GM12801 (cell line): ENCODE measurements around the gene EFCAB6.

Experiments used
- TF ChIP-seq, protein P1 (sequence below): IDR thresholded peaks from one replicate; pipeline ENCODE4 v1.5.1; 2011; ENCODE audit warnings: control low read depth; ENCODE audit not compliant: insufficient read length; ENCODE audit errors: extremely low read depth

Gene EFCAB6

DNA sequence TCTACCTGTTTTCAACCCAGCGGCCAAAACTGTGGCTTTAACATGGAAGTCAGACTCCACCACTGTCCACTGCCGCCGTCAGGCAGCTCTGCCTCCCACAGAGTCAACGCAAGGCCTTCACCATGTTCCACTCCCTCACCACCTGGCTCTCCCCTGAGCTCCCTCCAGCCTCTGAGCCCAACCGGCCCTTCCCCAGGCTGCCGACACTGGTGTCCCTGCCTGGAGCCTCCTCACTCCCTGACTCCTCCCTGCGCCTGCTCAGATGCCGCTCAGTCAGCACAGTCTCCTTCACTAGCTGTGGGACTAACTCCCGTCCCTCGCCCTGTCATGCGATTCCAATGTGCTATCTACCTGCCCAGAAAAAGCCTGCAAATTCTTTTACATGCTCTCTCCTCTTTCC, 33.9 kb upstream of the EFCAB6 start:
- TF ChIP-seq, protein P1, sequence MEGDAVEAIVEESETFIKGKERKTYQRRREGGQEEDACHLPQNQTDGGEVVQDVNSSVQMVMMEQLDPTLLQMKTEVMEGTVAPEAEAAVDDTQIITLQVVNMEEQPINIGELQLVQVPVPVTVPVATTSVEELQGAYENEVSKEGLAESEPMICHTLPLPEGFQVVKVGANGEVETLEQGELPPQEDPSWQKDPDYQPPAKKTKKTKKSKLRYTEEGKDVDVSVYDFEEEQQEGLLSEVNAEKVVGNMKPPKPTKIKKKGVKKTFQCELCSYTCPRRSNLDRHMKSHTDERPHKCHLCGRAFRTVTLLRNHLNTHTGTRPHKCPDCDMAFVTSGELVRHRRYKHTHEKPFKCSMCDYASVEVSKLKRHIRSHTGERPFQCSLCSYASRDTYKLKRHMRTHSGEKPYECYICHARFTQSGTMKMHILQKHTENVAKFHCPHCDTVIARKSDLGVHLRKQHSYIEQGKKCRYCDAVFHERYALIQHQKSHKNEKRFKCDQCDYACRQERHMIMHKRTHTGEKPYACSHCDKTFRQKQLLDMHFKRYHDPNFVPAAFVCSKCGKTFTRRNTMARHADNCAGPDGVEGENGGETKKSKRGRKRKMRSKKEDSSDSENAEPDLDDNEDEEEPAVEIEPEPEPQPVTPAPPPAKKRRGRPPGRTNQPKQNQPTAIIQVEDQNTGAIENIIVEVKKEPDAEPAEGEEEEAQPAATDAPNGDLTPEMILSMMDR, result no peak

DNA sequence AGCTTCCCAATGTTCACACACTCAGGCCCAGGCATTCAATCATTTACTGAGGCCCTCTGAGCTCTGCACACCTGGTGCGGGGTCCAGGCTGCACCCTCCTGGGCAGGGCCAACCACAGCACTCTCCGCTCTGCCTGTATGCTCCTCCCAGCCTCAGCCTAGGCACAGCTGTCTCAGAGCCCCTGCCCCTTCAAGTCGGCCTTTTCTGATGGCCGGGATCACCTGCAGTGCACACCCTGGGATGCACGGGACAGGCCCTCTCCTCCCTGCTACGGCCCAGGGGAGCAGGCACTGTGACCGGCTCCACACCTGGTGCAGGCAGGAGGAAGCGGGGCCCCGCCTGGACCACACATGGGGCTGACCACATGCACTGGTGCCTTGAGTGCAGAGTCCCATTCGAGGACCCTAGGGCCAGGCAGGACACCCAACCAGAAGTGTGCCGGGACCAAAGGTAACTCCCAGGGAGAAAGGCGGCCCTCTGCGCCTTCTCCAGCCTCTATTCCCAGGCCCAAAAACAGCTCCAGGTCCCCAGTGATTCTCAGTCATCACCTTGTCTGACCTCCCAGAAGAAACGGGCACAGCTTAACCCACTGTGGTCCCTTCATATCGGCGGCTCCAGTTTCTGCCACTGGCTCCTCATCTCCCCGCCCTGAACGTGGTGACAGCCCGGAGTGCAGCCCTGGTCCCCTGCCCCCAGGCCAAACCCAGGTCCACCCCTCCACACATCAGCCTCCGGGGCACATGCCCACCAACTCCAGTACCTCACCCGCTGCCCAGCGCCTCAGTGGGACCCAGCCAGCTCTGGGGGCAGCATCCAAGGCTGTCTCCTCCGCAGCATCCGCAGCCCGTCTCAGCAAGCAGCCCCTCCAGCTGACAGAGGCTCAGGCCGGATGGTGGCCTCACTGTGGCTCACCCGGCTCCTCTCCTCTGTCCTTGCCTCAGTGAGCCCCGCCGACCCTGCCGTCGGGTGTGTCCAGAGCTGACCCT, 32.7 kb upstream of the EFCAB6 start:
- TF ChIP-seq, protein P1, result no peak

DNA sequence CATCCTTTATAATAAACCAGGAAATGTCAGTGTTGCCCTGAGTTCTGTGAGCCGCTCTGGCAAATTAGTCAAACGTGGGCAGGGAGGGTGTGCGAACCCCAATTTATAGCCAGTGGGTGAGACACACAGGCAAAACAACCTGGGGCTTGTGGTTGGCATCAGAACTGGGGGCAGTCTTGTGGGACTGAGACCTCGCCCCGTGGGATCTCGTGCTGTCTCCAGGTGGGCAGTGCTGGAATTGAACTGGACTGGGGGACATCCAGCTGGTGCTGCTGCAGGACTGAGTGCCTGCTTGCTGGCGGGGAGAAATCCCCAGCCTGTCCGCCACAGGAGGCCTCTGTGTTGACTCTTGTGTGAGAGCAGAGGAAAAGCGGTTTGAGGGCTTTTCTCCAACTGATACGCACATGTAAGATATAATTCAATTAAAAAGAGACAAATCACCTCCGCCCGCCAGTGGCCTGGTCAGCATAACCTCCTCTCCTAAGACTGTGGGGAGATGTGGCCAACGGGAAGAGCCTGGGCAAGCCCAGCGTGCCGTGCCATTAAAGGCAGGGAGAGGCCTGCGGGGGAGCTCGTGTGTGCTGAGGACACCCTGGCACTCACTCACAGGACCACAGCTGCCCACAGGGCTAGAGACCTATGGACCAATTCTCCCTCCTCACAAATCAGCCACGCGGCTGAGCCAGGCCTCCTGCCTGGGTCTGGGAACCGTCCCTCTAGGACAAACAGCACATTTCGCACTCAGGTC, 31.9 kb upstream of the EFCAB6 start:
- TF ChIP-seq, protein P1, result no peak

DNA sequence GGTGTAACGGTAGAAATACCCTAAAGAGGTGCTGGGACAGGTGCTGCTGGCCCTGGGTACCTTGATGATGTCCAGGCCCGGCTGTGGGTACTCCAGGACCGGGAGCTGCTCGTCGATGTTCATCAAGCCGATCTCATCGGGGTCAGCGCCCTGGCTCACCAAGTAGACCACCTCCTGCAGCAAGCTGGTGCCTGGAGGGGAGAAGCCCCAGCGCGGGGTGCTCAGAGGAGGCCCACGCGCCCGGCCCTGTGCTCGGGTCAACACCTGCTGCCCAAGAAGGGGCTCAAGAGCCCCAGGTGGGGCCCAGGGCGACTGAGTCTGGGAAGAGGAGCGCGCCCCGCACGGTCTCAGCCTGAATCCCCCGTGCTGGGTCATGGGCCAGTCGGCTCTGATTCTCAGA, 29.6 kb upstream of the EFCAB6 start:
- TF ChIP-seq, protein P1, result no peak

DNA sequence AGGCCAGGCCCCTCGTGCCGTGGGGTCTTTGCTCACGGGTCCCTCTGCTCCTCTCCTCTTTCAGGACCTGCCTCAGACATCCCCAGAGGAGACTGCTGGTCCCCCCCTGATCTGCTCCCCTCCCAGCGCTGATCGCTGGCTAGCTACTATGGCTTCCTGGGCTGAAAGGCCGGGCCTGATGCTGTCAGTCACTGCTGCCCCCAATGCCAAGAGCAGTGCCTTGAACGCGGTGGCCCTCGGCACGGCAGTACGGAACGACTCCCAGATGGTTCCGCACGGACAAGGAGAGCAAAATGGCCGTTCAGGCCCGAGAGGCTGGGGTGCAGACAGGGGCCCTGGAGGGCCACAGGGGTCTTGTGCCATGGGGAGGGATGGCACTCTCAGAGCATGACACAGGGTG, 28.7 kb upstream of the EFCAB6 start:
- TF ChIP-seq, protein P1, result no peak

DNA sequence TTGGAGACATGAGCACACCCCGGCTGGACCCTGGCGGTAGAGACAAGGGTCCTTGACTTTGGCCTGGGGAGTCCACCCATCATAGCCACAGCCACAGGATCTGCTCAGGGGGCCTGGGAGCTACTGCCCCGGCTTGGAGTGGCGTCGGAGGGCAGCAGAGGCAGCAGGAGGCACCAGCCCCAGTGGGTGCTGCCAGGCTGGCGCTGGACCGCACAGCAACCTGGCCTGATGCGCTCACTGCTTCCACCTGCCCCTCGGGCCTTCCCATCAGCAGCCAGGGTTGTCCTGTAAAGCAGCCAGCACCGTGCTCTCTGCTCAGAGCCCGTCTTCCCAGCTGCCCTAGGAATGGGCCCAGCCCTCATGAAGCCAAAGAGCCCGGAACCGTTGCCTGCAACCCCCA, 28.3 kb upstream of the EFCAB6 start:
- TF ChIP-seq, protein P1, result no peak

DNA sequence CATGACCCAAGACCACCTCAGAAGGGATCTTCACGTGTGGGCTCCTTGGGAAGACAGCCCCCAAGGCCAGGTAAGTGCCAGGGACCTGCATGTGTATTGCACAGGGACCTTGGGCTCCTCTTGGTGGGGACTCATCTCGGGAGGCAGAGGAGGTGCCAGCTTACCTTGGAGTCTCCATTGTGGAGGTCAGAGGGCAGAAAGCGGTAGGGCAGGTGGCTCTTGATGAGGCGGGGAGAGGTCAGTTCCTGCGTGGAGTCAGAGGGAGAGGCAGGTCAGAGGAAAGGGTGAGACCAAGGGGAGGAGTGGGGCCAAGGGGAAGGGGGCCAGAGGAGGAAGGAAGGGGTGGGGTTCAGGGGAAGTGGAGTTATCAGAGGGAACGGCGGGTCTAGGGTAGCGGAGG, 27.7 kb upstream of the EFCAB6 start:
- TF ChIP-seq, protein P1, result no peak
